NCI-H748 (cell line): Measurements from ENCODE around the gene HK2.

Source experiments
- DNase-seq: peaks from one replicate; lab custom pipeline; 2025; ENCODE audit not compliant: unreplicated experiment; lab: John Stamatoyannopoulos, UW

Gene HK2

DNA sequence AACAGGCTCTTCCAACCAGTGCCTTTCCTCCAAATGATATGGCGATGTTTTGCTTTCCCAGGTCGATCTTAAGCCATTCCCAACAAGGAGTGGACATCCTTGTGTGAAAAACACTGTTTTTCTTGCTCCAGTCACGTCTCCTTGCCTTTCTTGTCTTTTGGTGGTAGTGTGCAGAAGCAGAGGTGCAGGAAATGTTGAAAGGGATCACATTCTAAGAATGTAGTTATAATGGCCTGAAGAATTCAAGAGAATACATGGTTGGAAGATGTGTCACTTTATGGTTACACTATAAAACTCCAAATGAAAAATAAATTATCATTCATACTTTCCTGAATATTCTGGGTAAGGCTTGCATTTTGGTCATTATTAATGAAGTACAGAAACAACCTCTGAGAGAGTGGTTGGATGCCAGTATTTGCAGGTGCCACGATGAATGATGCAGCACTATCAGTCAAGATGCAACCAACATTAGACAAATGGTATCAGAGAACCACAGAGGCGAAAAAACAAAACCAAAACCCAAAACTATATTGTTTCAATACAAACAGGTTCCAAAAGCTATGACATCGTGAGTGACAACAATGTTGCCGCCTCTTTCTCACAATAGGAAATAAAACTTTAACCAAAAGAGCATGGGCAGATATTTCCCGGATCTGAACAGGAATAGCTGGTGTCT, 97.0 kb downstream of the HK2 start:
- no peak for DNase-seq

DNA sequence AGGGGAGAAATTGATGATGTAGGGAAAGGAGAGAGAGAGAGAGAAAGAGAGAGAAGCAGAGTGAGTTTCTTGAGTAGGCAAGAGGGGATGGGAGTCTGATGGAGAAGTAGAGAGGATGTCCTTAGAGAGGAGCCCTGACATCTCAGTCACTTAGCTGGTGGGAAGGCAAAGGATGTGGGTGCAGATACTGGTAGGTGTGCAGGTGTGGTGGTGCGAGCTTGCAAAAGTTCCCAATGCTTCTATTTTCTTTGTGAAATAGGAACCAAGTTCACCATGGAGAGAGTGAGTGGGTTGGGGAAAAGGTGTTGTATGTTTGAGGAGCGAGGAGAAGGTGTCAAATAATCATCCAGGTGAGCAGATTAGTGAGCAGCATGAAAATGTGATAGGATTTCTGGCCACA, 98.0 kb downstream of the HK2 start:
- no peak for DNase-seq

DNA sequence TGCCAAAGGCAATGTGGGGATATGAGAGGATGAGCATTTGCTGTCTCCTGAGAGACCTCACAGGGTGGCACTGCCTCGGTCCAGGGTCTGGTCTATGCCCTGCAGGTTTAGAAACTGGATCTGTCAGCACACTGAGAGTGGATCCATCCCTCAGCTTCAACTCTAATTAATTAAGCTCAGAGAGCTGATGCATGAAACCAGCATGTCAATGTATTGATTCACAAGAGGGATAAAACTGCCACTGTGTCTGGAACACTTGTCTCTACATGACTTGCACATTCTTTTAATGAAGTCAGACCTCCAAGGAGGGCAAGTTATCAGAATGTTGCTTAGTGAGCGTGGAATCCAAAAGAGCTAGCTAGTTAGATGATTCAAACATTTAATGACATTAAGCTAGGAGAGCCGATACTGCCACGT, 102.1 kb downstream of the HK2 start:
- no peak for DNase-seq

DNA sequence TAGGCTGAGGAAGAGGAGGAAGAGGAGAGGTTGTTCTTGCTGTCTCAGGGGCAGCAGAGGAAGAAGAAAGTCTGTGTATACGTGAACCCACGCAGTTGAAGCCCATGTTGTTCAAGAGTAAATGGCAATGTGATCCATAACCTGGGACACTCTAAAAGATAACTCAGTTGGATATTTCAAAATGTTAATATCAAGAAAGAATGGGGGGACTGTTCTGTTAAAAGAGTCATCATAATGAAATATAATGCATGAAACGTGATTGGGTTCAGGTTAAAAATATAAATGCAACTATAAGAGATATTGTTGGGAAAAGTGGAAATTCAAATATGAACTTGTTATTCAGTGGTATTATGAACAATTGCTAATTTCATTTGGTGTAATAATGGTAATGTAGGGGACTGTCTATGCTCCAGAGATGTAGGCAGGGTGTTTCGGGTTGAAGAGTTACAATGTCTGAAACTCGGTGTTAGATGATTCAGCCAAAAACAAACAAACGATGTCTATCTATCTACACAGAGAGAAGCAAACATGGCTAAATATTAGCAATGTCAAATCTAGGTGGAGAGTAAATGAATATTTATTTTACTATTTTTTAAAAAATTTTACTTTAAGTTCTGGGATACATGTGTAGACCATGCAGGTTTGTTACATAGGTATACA, 103.4 kb downstream of the HK2 start:
- DNase-seq: no peak

DNA sequence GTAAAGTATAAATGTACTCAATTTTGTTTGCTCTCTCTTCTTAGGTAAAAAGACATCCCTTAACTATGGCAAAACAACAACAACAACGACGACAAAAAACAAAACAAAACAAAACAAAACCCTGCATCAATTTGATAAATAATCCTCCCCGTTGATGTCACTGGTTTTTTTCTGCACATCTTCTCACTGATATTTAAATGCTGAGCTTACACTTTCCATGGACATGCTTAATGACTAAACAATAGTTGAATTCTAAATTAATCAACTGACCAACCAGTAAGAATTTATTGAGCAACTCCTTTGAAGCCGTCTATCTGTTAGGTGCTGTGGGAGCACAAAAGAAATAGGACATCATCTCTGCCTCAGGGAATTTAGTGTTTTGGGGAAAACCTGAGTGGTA, 104.3 kb downstream of the HK2 start:
- no peak for DNase-seq

DNA sequence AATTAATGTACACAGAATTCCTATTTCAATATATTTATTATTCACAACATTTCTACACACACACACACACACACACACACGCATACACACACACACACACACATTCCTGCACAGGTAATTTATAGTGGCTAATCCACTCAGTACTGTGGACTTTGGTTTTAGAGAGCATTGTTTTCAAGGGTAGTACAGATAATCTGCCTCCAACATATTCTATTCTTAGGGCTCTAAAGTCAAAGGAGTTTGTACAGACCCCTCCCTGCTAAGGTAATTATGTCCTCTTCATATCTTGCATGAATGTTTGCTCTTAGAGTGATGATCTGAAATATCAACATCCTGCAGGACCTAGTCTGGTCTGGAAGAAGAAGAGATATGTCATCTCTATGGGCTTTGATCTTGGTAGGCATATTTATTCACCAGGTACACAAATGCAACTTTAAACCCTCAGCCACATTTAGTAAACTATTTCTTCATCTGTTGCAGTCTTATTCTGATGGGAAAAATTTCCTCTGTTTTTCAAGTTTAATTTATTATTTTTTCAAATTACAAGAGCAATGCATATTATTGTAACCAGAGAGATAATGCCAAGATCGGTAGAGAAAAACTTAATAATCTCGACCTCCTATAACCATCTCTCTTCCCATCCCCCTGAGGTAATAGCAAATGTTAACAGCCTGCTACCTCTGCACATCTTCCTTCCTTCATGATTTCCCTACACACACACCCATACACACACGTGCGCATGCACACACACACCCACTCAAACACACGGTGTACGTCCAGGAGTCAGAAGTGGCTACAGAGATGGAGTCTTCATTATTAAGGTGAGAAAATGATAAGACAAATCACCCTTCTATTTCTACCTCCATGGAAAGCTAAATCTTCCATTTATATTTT, 106.2 kb downstream of the HK2 start:
- DNase-seq: no peak

DNA sequence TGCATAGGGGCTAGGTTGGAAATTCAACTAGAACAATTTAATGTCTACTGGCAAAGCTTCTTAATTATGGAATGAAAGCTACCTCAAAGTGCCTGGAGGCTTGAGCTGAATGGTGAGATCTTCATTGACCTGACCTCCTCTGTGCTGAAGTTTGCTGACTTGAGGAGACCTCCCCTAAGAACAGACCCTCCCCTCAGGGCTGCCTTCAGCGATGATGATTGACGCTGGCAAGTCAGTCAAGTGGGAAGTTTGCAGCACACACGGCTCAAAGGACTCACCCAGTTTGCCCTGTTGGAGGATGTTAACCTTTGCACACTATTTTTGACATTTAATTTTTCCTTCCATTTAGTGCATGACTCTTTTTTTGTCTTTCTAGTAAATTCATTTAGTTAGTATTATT, 107.4 kb downstream of the HK2 start:
- no peak for DNase-seq

DNA sequence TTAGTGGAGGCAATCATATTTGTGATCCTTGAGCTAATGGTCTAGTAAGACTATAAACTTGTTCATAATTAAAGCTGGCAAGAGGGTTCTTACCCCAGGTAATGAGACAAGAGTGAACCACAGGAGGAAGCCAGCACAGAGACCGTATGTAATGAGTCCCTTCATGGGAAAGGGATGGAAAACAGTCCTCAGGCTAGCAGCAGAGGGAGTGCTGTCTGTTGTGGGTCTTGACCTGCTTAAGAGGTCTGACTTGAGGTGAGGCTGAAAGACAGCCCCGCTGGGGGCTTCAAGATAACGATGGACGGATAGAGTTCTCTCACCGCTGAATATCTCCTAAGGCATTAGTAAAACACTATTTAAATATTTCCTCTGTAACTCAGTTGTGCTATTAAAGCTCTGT, 108.3 kb downstream of the HK2 start:
- no peak for DNase-seq
